ENCODE results near the gene GRM7. TPM values are rescaled to one million over a fixed set of nuclear protein-coding genes. Genes with fewer than 3 reads are reported as not detected.

Gene GRM7
- total and polyA plus RNA-seq, 2 of the 4 experiments (the other 2 are of a cell fraction) = not detected

DNA sequence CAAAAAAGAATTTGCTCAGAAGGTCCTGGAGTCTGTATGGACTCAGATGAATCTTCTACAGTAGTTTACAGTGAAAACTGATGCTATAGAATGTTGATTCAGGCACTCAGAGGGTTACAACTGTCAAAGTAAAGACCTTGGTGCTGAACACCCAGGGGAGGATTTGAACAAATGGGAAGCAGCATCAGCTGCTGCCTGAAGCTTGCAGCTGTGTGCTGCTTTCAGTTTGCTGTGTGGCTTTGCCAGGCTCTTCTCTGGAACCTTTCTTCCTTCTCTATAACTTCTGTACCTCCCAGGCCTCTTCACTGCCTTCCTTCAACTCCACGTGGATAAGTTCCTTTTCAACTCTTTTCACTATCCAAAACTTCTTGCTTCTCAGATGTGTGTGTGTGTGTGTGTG, 214.2 kb downstream of the GRM7 start:
- dilution Hi-C loops (cut with HindIII; ENCODE audit: low sequenced_read_pairs, unreplicated experiment) = no loop called here

More for the DNA sequence above, 214.2 kb downstream of the GRM7 start:
- ChIA-PET CTCF (no interaction called here), POLR2A (ENCODE audit: unreplicated experiment) (no interaction called here)
- H2BK20ac ChIP-seq (ENCODE audit: low read depth, low read length) = no peak overlapping the region
- in situ Hi-C loops (cut with MboI; ENCODE audit: low sequenced_read_pairs) = no loop called here
- ATAC-seq (ENCODE audit: low read depth) (no peak), DNase-seq (no peak)
- no peak overlapping the region for H2BK5ac ChIP-seq (ENCODE audit: low read depth, low read length, poor library complexity, severe bottlenecking)
- no peak overlapping the region for H3K23ac ChIP-seq (ENCODE audit: low read depth, low read length)
- BruUV-seq (replicated peaks) = no TSS peak
- H3K9ac ChIP-seq (ENCODE audit: low read depth, low read length) = no peak overlapping the region
- no peak overlapping the region for H3K18ac ChIP-seq (ENCODE audit: low read depth, low read length)
- TF ChIP-seq POLR2A (IDR thresholded peaks at IDR 0.05; ENCODE audit: low read depth, low read length) = no peak
- TF ChIP-seq, protein P1, sequence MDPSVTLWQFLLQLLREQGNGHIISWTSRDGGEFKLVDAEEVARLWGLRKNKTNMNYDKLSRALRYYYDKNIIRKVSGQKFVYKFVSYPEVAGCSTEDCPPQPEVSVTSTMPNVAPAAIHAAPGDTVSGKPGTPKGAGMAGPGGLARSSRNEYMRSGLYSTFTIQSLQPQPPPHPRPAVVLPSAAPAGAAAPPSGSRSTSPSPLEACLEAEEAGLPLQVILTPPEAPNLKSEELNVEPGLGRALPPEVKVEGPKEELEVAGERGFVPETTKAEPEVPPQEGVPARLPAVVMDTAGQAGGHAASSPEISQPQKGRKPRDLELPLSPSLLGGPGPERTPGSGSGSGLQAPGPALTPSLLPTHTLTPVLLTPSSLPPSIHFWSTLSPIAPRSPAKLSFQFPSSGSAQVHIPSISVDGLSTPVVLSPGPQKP (IDR thresholded peaks at IDR 0.05; ENCODE audit: borderline replicate concordance, low read depth, low read length) = no peak
- TF ChIP-seq RAD21 (IDR thresholded peaks at IDR 0.05; ENCODE audit: low read length) = no peak
- TF ChIP-seq CEBPB (IDR thresholded peaks at IDR 0.05; ENCODE audit: low read depth, low read length) = no peak
- no peak for TF ChIP-seq SMC3 (IDR thresholded peaks at IDR 0.05; ENCODE audit: low read depth, low read length)
- no peak for TF ChIP-seq MXI1 (IDR thresholded peaks at IDR 0.05; ENCODE audit: borderline replicate concordance, low read depth, low read length)
- no peak for TF ChIP-seq MAFK (IDR thresholded peaks at IDR 0.05; ENCODE audit: low read depth, low read length)
- no CpG with 5 or more reads among the region's 1 CpG for WGBS, 2 experiments (ENCODE audit: extremely low coverage in 2 of 2, insufficient read length in 1 of 2)
- H3K9me3 ChIP-seq (ENCODE audit: control insufficient read depth, insufficient read depth, low read length) = peaks cover 3% of the 10 kb centered on the region
- no peak overlapping the region for H2BK15ac ChIP-seq (ENCODE audit: low read depth, low read length)
- H4K91ac ChIP-seq (ENCODE audit: insufficient read depth, low read depth, low read length) = no peak overlapping the region
- intact Hi-C loops (cut with micrococcal nuclease) = no loop called here
- no peaks in the 10 kb centered on the region for H3K36me3 ChIP-seq (ENCODE audit: control insufficient read depth, insufficient read depth, low read length)
- H4K5ac ChIP-seq (ENCODE audit: low read depth, low read length) = no peak overlapping the region
- H3K56ac ChIP-seq (ENCODE audit: extremely low read depth, insufficient read depth, low read length) = no peak overlapping the region
- no peak overlapping the region for H3K27ac ChIP-seq (ENCODE audit: insufficient read depth, low read length)
- H3K4me3 ChIP-seq (ENCODE audit: insufficient read depth, low read depth, low read length) = no peak overlapping the region
- no peak overlapping the region for H2BK120ac ChIP-seq (ENCODE audit: low read depth, low read length)
- no peak overlapping the region for H4K8ac ChIP-seq (ENCODE audit: low read depth in 2 of 2, low read length in 2 of 2)
- no peaks in the 10 kb centered on the region for H3K27me3 ChIP-seq (ENCODE audit: control insufficient read depth, insufficient read depth, low read length)
- H3K14ac ChIP-seq (replicated peaks; ENCODE audit: low read depth, low read length) = no peak overlapping the region
- no peaks in the 10 kb centered on the region for H4K20me1 ChIP-seq (ENCODE audit: insufficient read depth, low read length)
- no peaks in the 10 kb centered on the region for H3K9me1 ChIP-seq (ENCODE audit: insufficient read depth, low read length)
- no peak overlapping the region for H3K4ac ChIP-seq (ENCODE audit: low read depth, low read length)
- H2AK9ac ChIP-seq (replicated peaks; ENCODE audit: low read depth, low read length, poor library complexity) = no peak overlapping the region
- no peaks in the 10 kb centered on the region for H3K4me1 ChIP-seq (ENCODE audit: control insufficient read depth, insufficient read depth, low read length)
- H2AK5ac ChIP-seq (ENCODE audit: low read depth, low read length) = no peak overlapping the region
- no peak overlapping the region for H2AFZ ChIP-seq (replicated peaks; ENCODE audit: low read length, poor library complexity)
- no peak overlapping the region for H3K4me2 ChIP-seq (ENCODE audit: low read depth, low read length)
- no peaks in the 10 kb centered on the region for H3K79me1 ChIP-seq (ENCODE audit: low read depth in 1 of 2, low read length in 2 of 2)

All from IMR-90 (cell line).